ENCODE measurements around the gene MED27. TPM values are rescaled to one million over a fixed set of nuclear protein-coding genes. Genes with fewer than 3 reads are reported as not detected.
A peak's percentile ranks its signal among the peaks of the same experiment; 100 is the strongest.

The MED27 gene
- total RNA-seq, 1 donor from 2014 or later = 31.3 TPM

DNA sequence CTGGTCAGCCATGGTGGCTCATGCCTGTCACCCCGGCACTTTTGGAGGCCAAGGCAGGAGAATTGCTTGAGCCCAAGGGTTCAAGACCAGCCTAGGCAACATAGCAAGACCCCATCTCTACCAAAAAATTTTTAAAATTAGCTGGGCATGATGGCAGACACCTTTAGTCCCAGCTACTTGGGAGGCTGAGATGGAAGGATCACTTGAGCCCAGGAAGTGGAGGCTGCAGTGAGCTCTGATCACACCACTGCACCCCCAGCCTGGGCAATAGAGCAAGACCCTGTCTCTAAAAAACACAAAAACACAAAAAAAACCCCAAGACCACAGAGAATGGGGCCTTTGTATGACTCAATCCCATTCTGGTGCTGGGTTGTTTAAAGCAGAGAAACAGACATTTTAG, 44.0 kb downstream of the MED27 start:
- TF ChIP-seq CTCF (conservative IDR thresholded peaks at IDR 0.05) = no peak
- Mint-ChIP-seq H3K4me1 (peaks cover 34% of the 10 kb centered on the region), H3K9me3 (no peaks in the 10 kb centered on the region), H3K27ac (ENCODE audit: unreplicated experiment) (no peak overlapping the region), H3K36me3 (ENCODE audit: low read depth) (no peaks in the 10 kb centered on the region), H3K27me3 (ENCODE audit: low read depth) (no peaks in the 10 kb centered on the region), H3K4me3 (no peak overlapping the region)
- no peak for DNase-seq (ENCODE audit: low read depth, low spot score)

- Mint-ChIP-seq H3K27ac (ENCODE audit: unreplicated experiment) (no peak overlapping the region), H3K9me3 (no peaks in the 10 kb centered on the region), H3K27me3 (ENCODE audit: low read depth) (no peaks in the 10 kb centered on the region), H3K4me1 (peaks cover 46% of the 10 kb centered on the region), H3K36me3 (ENCODE audit: low read depth) (no peaks in the 10 kb centered on the region), H3K4me3 (no peak overlapping the region)
- TF ChIP-seq CTCF (conservative IDR thresholded peaks at IDR 0.05) = no peak
- DNase-seq (ENCODE audit: low read depth, low spot score) = no peak
Observed at GRCh38 chr9:132032238-132032950, 47.3 kb downstream of the MED27 start.

DNA sequence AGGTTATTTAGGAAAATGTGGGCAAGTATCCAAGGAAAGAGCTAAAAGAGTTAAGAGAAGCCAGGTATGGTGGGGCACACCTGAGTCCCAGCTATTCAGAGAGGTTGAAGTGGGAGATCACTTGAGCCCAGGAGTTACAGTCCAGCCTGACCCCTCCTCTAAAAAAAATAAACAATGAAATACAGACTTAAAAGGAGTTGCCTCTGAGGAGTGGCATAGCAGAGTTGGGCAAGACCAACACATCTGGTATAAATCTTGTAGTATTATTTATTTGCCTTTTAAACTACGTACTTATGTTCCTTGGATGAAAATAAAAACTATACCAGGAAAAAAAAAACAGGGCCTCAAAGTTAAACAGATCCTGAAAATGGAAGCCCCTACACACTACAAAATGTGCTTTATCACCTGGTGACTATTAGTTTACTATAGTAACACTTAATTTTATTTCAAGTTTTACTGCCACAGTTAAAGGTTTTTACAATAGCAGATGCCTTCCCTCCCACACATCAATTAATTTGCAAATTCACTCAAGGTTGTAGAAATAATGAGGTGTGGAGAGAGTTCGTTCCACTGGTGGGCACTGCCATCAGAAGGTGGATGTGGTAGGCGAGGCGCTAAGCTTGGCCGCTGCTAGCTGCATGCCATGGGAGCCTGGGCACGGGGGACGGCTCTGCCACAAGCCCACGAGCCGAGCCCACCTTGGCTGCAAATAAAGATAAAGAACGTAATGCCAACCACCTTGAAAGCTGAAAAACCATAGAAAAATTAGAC, 48.0 kb downstream of the MED27 start:
- Mint-ChIP-seq H3K27me3 (ENCODE audit: low read depth) (no peaks in the 10 kb centered on the region), H3K36me3 (ENCODE audit: low read depth) (no peaks in the 10 kb centered on the region), H3K27ac (ENCODE audit: unreplicated experiment) (no peak overlapping the region), H3K4me1 (peaks cover 49% of the 10 kb centered on the region), H3K4me3 (no peak overlapping the region), H3K9me3 (no peaks in the 10 kb centered on the region)
- no peak for TF ChIP-seq CTCF (conservative IDR thresholded peaks at IDR 0.05)
- no peak for DNase-seq (ENCODE audit: low read depth, low spot score)

DNA sequence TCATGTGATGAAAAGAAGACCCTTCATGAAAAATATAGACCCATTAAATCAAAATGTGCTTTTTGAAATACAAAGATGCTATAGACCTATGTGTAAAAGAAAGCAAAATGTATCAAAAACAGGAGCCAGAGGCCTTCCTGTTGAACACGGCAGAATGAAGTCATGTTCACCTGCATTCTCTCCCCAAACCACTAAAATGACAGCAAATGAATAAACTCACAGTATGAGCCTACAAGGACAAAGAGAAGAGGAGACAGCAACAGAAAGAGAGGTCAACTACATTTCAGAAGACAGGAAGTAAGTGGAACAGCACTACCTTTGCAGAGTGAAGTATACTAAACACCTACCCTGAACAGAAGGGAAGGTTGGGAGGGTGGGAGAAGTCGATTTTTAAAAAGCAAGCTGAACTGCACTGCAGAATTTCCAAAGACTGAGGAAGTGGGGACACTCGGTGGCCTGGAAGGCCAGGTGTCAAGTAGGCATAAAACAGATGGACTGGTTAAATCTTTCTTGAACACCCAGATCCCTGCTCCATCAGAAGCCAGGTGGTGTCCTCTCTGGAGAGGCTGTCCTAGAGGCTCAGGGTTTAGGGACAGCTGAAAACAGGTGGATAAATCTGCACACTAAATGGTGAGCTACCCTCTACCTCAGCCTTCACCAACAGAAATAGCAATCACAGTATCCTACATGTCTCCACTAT, 48.9 kb downstream of the MED27 start:
- H3K36me3 Mint-ChIP-seq (ENCODE audit: low read depth) = no peaks in the 10 kb centered on the region
- H3K27me3 Mint-ChIP-seq (ENCODE audit: low read depth) = no peaks in the 10 kb centered on the region
- H3K4me1 Mint-ChIP-seq = peaks cover 49% of the 10 kb centered on the region
- TF ChIP-seq CTCF (conservative IDR thresholded peaks at IDR 0.05) = no peak
- no peak overlapping the region for H3K4me3 Mint-ChIP-seq
- H3K27ac Mint-ChIP-seq (ENCODE audit: unreplicated experiment) = no peak overlapping the region
- no peaks in the 10 kb centered on the region for H3K9me3 Mint-ChIP-seq
- DNase-seq (ENCODE audit: low read depth, low spot score) = no peak

DNA sequence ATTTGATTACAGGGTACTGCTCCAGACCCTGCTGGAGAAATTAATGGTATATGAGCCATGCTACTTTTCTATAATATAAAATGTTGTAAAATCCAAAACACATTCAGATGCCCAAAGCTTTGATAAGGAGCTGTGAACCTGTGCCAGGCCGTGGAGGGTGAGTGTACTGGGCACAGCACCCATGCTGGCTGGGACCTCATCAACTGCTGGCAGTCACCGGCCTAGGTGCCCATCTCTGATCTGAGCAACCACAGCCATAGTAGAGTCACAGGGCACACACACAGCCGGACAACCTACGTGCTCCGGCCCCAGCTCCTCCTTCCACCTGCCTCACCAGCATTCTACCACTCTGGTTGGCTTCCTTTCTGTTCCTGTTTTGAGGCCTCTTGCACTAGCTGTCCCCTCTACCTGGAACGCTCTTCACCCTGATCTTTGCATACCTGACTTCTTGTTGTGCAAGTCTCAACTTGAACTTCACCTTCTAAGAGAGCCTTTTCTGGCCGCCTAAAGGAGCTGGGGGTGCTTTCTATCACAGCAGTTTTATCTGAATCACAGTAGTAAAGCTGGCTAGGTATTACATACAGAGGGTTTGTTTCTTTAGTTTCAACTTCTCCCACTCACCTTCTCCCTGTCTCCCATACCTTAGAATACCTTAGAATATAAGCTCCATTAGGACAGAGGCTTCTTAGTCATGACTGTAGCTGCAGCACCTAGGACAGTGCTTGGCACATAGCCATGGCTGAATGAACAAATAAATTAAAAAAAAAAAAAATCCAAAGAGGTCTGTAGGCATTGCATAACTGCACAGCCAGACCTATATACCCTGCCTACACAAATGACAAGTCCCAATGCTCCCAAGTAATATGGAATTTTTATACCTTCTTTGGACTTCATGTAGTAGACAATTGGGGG, 51.7 kb downstream of the MED27 start:
- DNase-seq (ENCODE audit: low read depth, low spot score) = no peak
- H3K9me3 Mint-ChIP-seq = no peaks in the 10 kb centered on the region
- H3K4me3 Mint-ChIP-seq = no peak overlapping the region
- TF ChIP-seq CTCF (conservative IDR thresholded peaks at IDR 0.05) = no peak
- H3K27ac Mint-ChIP-seq (ENCODE audit: unreplicated experiment) = peak overlapping the region; percentile 4
- no peaks in the 10 kb centered on the region for H3K36me3 Mint-ChIP-seq (ENCODE audit: low read depth)
- H3K27me3 Mint-ChIP-seq (ENCODE audit: low read depth) = no peaks in the 10 kb centered on the region
- H3K4me1 Mint-ChIP-seq = peaks cover 30% of the 10 kb centered on the region

All from neural crest cell (in vitro differentiated cells).